Measurements from ENCODE around the gene ELP5.

GRCh38 chr17:7215652-7216180 is 36.3 kb upstream of the ELP5 start:
- TF ChIP-seq CTCF (conservative IDR thresholded peaks at IDR 0.05; ENCODE audit: low read depth in 2 of 2), result no peak
- no peak for TF ChIP-seq JUNB (IDR thresholded peaks at IDR 0.05; ENCODE audit: unreplicated experiment)
- TF ChIP-seq EZH2 (IDR thresholded peaks at IDR 0.05; ENCODE audit: low read depth, unreplicated experiment), result no peak
- no peak for TF ChIP-seq CREB1 (CRISPR knock-in tag; IDR thresholded peaks at IDR 0.05; ENCODE audit: low read depth)
- TF ChIP-seq POLR2AphosphoS5 (IDR thresholded peaks at IDR 0.05; ENCODE audit: low read depth), result peak; percentile 49
- TF ChIP-seq REST (IDR thresholded peaks at IDR 0.05; ENCODE audit: unreplicated experiment), result no peak
- no peak for TF ChIP-seq EZH2phosphoT487 (IDR thresholded peaks at IDR 0.05; ENCODE audit: unreplicated experiment)
- TF ChIP-seq NANOG (IDR thresholded peaks at IDR 0.05; ENCODE audit: borderline replicate concordance), result no peak
- TF ChIP-seq ZNF462 (CRISPR knock-in tag; IDR thresholded peaks at IDR 0.05), result no peak
- TF ChIP-seq ZNF331 (CRISPR knock-in tag; IDR thresholded peaks at IDR 0.05; ENCODE audit: low read depth), result no peak

Measured in GM23338 (cell line).